Retinal pigment epithelial cell (primary cell): ENCODE data around the gene CAPN11.

ENCODE experiments used
- DNase-seq: peaks from one replicate; pipeline ENCODE4 v3.0.0-alpha.2; 2010; ENCODE audit warnings: low read depth
- H3K4me3 ChIP-seq: 2 replicates; pipeline ENCODE4 v1.5.1; 2011; ENCODE audit warnings: mild to moderate bottlenecking, low read length, control low read depth, moderate library complexity
- CTCF ChIP-seq: conservative IDR thresholded peaks from 2 replicates; pipeline ENCODE4 v1.5.1; 2011; ENCODE audit warnings: low read depth, low read length, control low read depth, inconsistent platforms

Gene CAPN11

GRCh38 chr6:44156494-44157151 lies 2.0 kb upstream of the CAPN11 start:
- H3K4me3 ChIP-seq, result no peak overlapping the region
- TF ChIP-seq CTCF, result no peak
- no peak for DNase-seq

- H3K4me3 ChIP-seq, result no peak overlapping the region
- DNase-seq, result no peak
- no peak for TF ChIP-seq CTCF
Observed at GRCh38 chr6:44157152-44157521, 1.5 kb upstream of the CAPN11 start.

- H3K4me3 ChIP-seq, result no peak overlapping the region
- TF ChIP-seq CTCF, result no peak
- no peak for DNase-seq
Observed at GRCh38 chr6:44161997-44162338, 3.3 kb downstream of the CAPN11 start.

GRCh38 chr6:44162876-44163625 lies 4.4 kb downstream of the CAPN11 start:
- H3K4me3 ChIP-seq, result no peak overlapping the region
- no peak for TF ChIP-seq CTCF
- DNase-seq, result no peak

GRCh38 chr6:44166116-44166515 lies 7.5 kb downstream of the CAPN11 start:
- H3K4me3 ChIP-seq, result no peak overlapping the region
- DNase-seq, result no peak
- TF ChIP-seq CTCF, result no peak

- no peak for DNase-seq
- H3K4me3 ChIP-seq, result no peak overlapping the region
- no peak for TF ChIP-seq CTCF
Observed at GRCh38 chr6:44166591-44167184, 8.1 kb downstream of the CAPN11 start.

- no peak for TF ChIP-seq CTCF
- DNase-seq, result no peak
- no peak overlapping the region for H3K4me3 ChIP-seq
Observed at GRCh38 chr6:44167567-44167966, 8.9 kb downstream of the CAPN11 start.
